CD4-positive, alpha-beta T cell treated with Interleukin-1 beta for 1 hour (primary cell): Measurements from ENCODE around the gene PLD1.

Source experiments
- DNase-seq, 2 donors: peaks; one replicate each; pipeline ENCODE4 v3.0.0-alpha.2; 2020 to 2022

PLD1 gene

GRCh38 chr3:171556574-171557145 lies 253.6 kb downstream of the PLD1 start:
- no peak for DNase-seq

GRCh38 chr3:171556148-171556547 lies 254.1 kb downstream of the PLD1 start:
- no peak for DNase-seq

DNA sequence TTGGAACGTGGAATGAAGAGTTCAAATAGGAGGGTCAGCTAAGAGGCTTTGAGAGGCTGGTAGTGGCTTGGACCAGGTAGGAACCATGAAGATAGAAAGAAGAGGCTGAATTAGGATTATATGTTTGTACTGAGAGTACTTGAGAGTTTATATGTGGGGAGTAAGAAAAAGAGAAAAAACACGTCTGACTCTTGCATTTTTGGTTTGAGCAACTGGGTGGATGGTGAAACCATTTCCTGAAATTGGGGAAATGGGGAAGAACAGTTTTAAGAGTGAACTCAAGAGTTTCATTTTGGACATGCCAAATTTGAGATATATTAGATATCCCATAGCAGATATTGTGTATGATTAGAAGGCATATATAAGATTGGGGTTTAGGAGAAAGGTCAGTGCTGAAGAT lies 257.2 kb downstream of the PLD1 start:
- no peak for DNase-seq

DNA sequence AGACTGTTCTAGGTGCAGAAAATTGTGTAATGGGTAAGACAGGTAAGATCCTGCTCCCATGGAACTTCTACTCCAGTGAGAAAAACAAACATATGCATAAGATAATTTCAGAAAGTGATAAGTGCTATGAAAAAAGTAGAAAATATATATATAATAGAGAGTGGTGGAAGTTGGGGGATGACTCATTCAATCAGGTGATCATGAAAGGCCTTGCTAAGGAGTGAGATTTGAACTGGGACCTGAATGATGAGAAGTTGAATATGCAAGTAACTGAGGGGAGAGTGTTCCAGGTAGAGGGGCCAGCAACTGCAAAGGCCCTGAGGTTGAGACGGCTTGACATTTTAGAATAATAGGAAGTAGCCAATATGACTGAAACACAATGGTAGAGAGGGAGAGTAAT lies 257.8 kb downstream of the PLD1 start:
- DNase-seq, result no peak

- no peak for DNase-seq
Observed at GRCh38 chr3:171551296-171551695, 259.0 kb downstream of the PLD1 start.
